GM13977 (cell line): ENCODE measurements around the gene SLC2A4RG.

ENCODE experiments used
- DNase-seq: peaks from one replicate; pipeline ENCODE4 v3.0.0; 2012; ENCODE audit warnings: low spot score
- in situ Hi-C: fragments of 300-500 bp; cut with MboI; formaldehyde crosslinking; loops from one replicate; pipeline ENCODE4 v1.12.0; 2022; ENCODE audit warnings: low sequenced_read_pairs, low pct_unique_long_range_greater_than_20kb, mixed read lengths, inconsistent platforms; ENCODE audit not compliant: unreplicated experiment
- TF ChIP-seq, protein P1 (sequence below): IDR thresholded peaks from 2 replicates; pipeline ENCODE4 v1.5.1; 2012; ENCODE audit warnings: mild to moderate bottlenecking, control low read depth; ENCODE audit not compliant: insufficient read depth; ENCODE audit errors: extremely low read depth, missing control alignments

SLC2A4RG gene, protein sequence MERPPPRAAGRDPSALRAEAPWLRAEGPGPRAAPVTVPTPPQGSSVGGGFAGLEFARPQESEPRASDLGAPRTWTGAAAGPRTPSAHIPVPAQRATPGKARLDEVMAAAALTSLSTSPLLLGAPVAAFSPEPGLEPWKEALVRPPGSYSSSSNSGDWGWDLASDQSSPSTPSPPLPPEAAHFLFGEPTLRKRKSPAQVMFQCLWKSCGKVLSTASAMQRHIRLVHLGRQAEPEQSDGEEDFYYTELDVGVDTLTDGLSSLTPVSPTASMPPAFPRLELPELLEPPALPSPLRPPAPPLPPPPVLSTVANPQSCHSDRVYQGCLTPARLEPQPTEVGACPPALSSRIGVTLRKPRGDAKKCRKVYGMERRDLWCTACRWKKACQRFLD

GRCh38 chr20:63739130-63740069 lies at the start of gene SLC2A4RG:
SLC2A4RG (plus strand) TSS chr20:63739776; CDS start chr20:63739913, 137 bp downstream.
- TF ChIP-seq, protein P1, sequence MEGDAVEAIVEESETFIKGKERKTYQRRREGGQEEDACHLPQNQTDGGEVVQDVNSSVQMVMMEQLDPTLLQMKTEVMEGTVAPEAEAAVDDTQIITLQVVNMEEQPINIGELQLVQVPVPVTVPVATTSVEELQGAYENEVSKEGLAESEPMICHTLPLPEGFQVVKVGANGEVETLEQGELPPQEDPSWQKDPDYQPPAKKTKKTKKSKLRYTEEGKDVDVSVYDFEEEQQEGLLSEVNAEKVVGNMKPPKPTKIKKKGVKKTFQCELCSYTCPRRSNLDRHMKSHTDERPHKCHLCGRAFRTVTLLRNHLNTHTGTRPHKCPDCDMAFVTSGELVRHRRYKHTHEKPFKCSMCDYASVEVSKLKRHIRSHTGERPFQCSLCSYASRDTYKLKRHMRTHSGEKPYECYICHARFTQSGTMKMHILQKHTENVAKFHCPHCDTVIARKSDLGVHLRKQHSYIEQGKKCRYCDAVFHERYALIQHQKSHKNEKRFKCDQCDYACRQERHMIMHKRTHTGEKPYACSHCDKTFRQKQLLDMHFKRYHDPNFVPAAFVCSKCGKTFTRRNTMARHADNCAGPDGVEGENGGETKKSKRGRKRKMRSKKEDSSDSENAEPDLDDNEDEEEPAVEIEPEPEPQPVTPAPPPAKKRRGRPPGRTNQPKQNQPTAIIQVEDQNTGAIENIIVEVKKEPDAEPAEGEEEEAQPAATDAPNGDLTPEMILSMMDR, result no peak
- in situ Hi-C loops, result no loop called here
- peak; percentile 99 for DNase-seq

DNA sequence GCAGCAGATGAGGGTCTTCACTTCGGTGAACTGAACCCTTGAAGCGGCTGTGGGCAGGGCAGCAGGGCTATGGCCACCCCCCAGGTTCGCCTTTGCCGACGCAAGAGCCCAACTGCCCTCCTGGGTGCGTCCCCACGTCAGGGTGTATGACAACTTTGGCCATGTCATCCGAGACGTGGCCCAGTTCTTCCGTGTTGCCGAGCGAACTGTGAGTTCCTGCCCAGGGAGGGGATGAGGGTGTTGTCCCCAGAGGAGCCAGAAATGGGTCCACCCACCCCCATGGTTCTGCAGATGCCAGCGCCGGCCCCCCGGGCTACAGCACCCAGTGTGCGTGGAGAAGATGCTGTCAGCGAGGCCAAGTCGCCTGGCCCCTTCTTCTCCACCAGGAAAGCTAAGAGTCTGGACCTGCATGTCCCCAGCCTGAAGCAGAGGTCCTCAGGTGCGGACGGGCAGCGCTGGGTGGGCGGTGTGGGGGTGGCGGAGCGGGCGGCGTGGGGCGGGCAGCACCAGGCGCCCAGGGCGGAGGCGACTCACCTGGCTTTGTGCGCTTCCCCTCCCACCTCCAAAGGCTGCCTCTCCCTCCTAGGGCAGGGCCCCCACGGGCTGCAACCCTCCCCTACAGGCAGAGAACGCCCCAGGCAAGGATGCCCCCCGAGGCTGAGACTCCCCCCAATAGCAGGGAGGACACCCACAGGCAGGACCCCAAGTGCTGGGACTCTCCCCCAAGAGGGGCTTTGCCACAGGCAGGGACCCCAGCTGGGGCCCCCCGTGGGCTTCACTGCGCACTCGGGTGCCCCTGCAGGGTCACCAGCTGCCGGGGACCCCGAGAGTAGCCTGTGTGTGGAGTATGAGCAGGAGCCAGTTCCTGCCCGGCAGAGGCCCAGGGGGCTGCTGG lies 49.3 kb upstream of the SLC2A4RG start:
- TF ChIP-seq, protein P1, result no peak
- in situ Hi-C loops, result no loop called here
- DNase-seq, result no peak

DNA sequence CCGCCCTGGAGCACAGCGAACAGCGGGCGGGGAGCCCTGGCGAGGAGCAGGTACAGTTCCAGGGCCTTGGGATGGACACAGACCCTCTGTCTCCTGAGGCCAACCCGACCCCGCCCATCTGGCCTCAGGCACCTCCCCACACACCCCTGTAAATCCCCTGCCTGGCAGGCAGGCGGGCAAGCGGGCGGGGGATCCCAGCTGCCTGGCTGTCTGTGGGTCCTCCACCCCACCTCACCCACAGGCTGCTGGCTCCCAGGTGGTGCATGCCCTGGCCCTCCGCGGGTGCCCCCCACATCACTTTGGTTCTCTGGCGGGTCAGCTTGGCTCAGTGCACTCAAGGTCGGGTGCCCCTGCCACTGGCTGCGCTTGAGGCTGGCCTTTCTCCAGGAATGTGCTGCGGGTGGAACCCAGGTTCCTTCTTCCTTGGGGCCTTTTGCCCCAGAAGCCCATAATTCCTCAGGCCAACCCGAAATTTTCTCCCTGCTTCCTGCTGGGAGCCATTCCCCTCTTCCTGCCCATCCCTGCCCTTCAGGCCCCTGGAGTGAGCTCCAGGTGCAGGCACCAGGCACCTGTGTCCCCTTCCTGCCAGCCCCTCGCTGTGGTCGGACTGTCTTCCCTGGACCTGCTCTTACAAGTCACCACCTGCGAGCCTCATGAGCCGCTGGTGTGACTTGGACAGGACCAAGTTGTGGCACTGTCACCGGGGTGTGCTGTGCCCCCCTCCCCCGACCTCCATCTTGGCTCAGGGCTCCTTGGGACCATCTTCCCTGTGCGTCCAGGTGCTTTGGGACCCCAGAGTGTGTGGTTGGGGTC lies 48.5 kb upstream of the SLC2A4RG start:
- no peak for DNase-seq
- TF ChIP-seq, protein P1, result no peak
- in situ Hi-C loops, result no loop called here

DNA sequence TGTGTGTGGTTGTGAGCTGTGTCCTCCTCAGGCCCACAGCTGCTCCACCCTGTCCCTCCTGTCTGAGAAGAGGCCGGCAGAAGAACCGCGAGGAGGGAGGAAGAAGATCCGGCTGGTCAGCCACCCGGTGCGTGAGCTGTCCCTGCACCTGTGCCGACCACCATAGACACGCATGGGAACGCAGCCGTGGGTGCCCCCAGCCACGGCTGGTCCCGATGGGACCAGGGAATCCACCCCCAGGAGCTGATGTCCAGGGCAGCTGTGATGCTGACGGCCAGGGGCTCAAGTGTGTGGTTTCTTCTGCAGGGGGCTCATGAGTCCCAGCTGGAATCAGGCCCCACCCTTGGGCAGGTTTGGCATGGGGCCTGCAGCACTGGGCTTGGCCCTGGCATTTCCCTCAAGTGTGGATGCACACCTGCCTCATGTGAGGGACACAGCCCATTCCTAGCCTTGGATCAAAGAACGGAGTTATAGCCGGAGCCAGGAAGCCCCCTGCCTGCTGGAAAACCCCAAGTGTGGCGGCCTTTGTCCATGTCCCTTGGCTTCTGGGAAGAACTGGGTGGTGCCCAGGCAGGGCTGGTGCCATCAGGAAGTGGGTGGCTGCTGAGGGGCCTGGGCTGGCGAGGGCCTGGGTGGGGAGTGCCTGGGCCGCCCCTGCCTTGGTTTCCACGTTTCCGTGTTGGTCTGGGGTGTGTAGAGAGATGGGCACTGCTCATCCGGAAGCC lies 47.7 kb upstream of the SLC2A4RG start:
- in situ Hi-C loops, result no loop called here
- no peak for DNase-seq
- TF ChIP-seq, protein P1, result no peak

DNA sequence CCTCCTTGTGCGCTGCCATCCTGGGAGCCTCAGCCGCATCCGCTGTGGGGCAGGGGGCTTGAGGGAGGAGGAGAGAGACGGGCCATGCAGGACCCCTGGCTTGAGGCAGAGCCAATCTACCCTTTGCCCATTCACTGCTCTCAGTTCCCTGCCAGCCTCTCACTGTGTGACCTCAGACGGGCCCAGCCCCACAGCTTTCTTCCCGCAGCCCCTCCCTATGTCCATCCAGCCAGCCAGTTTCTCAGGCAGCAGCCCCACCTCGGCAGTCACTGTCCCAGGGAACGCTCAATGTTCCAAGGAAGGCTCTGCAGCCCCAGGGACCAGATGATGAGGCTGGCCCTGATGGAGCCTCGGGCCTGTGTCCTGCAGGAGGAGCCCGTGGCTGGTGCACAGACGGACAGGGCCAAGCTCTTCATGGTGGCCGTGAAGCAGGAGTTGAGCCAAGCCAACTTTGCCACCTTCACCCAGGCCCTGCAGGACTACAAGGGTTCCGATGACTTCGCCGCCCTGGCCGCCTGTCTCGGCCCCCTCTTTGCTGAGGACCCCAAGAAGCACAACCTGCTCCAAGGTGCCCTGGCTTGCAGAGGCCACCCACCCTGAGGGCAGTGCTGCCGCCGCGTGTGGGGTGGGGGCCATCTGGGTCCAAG lies 47.0 kb upstream of the SLC2A4RG start:
- no peak for DNase-seq
- in situ Hi-C loops, result no loop called here
- TF ChIP-seq, protein P1, result no peak
